K562 (cell line): ENCODE measurements around the gene PHF10. TPM values are rescaled to one million over a fixed set of nuclear protein-coding genes. Genes with fewer than 3 reads are reported as not detected.
A peak's percentile ranks its signal among the peaks of the same experiment; 100 is the strongest.

Experiments used
- ATAC-seq: fragments of 200-7000 bp; cut with Tn5 transposase; 3 replicates; pipeline ENCODE4 v1.9.1; 2020; ENCODE audit warnings: moderate library complexity
- BruUV-seq: library from RNA; stranded (reverse); fragments of 400-500 nt; replicated peaks from 2 replicates; lab custom pipeline; 2021; lab: Mats Ljungman, UMichigan
- CTCF ChIA-PET: fragments of 300-600 bp; formaldehyde crosslinking; extraction: SDS; loops from one replicate; lab custom pipeline; 2021; ENCODE audit warnings: low intra/inter-chr PET ratio; lab: Yijun Ruan, JAX
- POLR2A ChIA-PET: fragments of 300-600, 350-650 bp; sonication (Branson Sonifier 250); formaldehyde crosslinking; extraction: SDS; loops from one replicate; lab custom pipeline; 2021; ENCODE audit warnings: antibody characterized with exemption, inconsistent platforms; lab: Yijun Ruan, JAX
- DNase-seq, 4 experiments: peaks; one replicate each; pipeline versions ENCODE4 v3.0.0 to v3.0.0-alpha.2; 2011 to 2018; ENCODE audit warnings: low spot score in 3 of 4, mixed read lengths in 3 of 4; ENCODE audit errors: extremely low read depth in 1 of 4
- FAIRE-seq: peaks from 2 replicates; lab custom pipeline; 2011; peaks lifted over from hg19 to GRCh38; lab: Jason Lieb, UNC
- H2AFZ ChIP-seq: 2 replicates; pipeline ENCODE4 v1.6.0; 2011; ENCODE audit warnings: low read depth, low read length, control low read depth, inconsistent platforms
- H3K27ac ChIP-seq: fragments of 200-600 bp; 3 replicates; pipeline ENCODE4 v1.8.0; 2011; ENCODE audit warnings: low read depth, mild to moderate bottlenecking, control low read depth, inconsistent platforms, low read length, moderate library complexity, mixed read lengths; ENCODE audit errors: extremely low read depth
- H3K27me3 ChIP-seq, 2 experiments: fragments of 300-600 bp in 1 of 2; 2 replicates in 1 of 2; 3 replicates in 1 of 2; pipeline versions ENCODE4 v1.6.0 to v1.8.0; 2011; ENCODE audit warnings: inconsistent platforms in 2 of 2, low read length in 2 of 2, mild to moderate bottlenecking in 1 of 2, mixed read lengths in 1 of 2, moderate library complexity in 1 of 2; ENCODE audit not compliant: control insufficient read depth in 2 of 2, insufficient read depth in 2 of 2
- H3K36me3 ChIP-seq: fragments of 300-600 bp; 3 replicates; pipeline ENCODE4 v1.8.0; 2011; ENCODE audit warnings: mild to moderate bottlenecking, low read length, inconsistent platforms; ENCODE audit not compliant: control insufficient read depth, insufficient read depth
- H3K4me1 ChIP-seq, 2 experiments: fragments of 200-600 bp in 1 of 2; replicated peaks in 1 of 2; 2 replicates in 1 of 2; 3 replicates in 1 of 2; pipeline versions ENCODE4 v1.5.1 to v1.8.0; 2011; ENCODE audit warnings: inconsistent platforms in 2 of 2, low read length in 2 of 2, mild to moderate bottlenecking in 1 of 2, mixed read lengths in 1 of 2, moderate library complexity in 1 of 2; ENCODE audit not compliant: control insufficient read depth in 2 of 2, insufficient read depth in 2 of 2
- H3K4me2 ChIP-seq: 2 replicates; pipeline ENCODE4 v1.6.1; 2011; ENCODE audit warnings: low read length, control low read depth, inconsistent platforms, mixed read lengths; ENCODE audit not compliant: insufficient read depth
- H3K4me3 ChIP-seq: fragments of 200-600 bp; sonication (generic), shearing (Covaris generic); 2 replicates; pipeline ENCODE4 v1.5.1; 2016; ENCODE audit warnings: control low read depth, inconsistent platforms
- H3K79me2 ChIP-seq: fragments of 200-600 bp; 3 replicates; pipeline ENCODE4 v1.8.0; 2011; ENCODE audit warnings: low read length, inconsistent platforms; ENCODE audit not compliant: control insufficient read depth, insufficient read depth
- H3K9ac ChIP-seq, 2 experiments: 2 replicates each; pipeline versions ENCODE4 v1.6.0 to v1.6.1; 2011; ENCODE audit warnings: low read depth in 2 of 2, low read length in 2 of 2, control low read depth in 1 of 2, inconsistent platforms in 1 of 2, mild to moderate bottlenecking in 1 of 2, mixed read lengths in 1 of 2; ENCODE audit not compliant: insufficient read depth in 1 of 2
- H3K9me1 ChIP-seq: one replicate; pipeline ENCODE4 v1.6.0; 2011; ENCODE audit warnings: inconsistent platforms, mild to moderate bottlenecking, low read length, moderate library complexity; ENCODE audit not compliant: control insufficient read depth, insufficient read depth
- H3K9me3 ChIP-seq: replicated peaks from 2 replicates; pipeline ENCODE4 v1.5.1; 2011; ENCODE audit warnings: low read depth, low read length, inconsistent platforms; ENCODE audit not compliant: control insufficient read depth, insufficient read depth
- H4K20me1 ChIP-seq: replicated peaks from 2 replicates; pipeline ENCODE4 v1.6.1; 2011; ENCODE audit warnings: low read length, inconsistent platforms, mixed read lengths; ENCODE audit not compliant: control insufficient read depth, insufficient read depth
- ATF6 ChIP-seq: sonication (generic); formaldehyde crosslinking; IDR thresholded peaks from 2 replicates; pipeline ENCODE4 v1.4.0; 2020; ENCODE audit warnings: mild to moderate bottlenecking, missing genetic modification reagents
- CLOCK ChIP-seq: fragments of 250-450 bp; sonication (Bioruptor Pico); IDR thresholded peaks from 2 replicates; pipeline ENCODE4 v1.4.0; 2020; ENCODE audit warnings: mild to moderate bottlenecking, moderate library complexity, borderline replicate concordance
- CREB1 ChIP-seq, 2 experiments: sonication (generic) in 1 of 2; formaldehyde crosslinking in 1 of 2; IDR thresholded peaks; 2 replicates each; pipeline versions ENCODE4 v1.6.1 to v1.8.0; 2012 to 2022; ENCODE audit warnings: inconsistent platforms in 1 of 2, mild to moderate bottlenecking in 1 of 2, missing genetic modification reagents in 1 of 2, moderate library complexity in 1 of 2
- ERF ChIP-seq: fragments of 450-650 bp; formaldehyde crosslinking; IDR thresholded peaks from 2 replicates; pipeline ENCODE4 v1.4.0; 2020; ENCODE audit warnings: mild to moderate bottlenecking, mixed read lengths
- FOXK2 ChIP-seq, 2 experiments: fragments of 450-650 bp; IDR thresholded peaks in 1 of 2; conservative IDR thresholded peaks in 1 of 2; 2 replicates each; pipeline ENCODE4 v1.6.1; 2016; ENCODE audit warnings: low read depth in 2 of 2, mild to moderate bottlenecking in 1 of 2
- FOXM1 ChIP-seq, 2 experiments: fragments of 450-650 bp in 1 of 2; sonication (generic) in 1 of 2; formaldehyde crosslinking in 1 of 2; IDR thresholded peaks; 2 replicates each; pipeline versions ENCODE4 v1.6.1 to v1.9.0; 2017 to 2022; ENCODE audit warnings: low read depth in 2 of 2, mild to moderate bottlenecking in 2 of 2, missing genetic modification reagents in 1 of 2, moderate library complexity in 1 of 2
- HES1 ChIP-seq: fragments of 450-650 bp; IDR thresholded peaks from 2 replicates; pipeline ENCODE4 v1.6.1; 2016; ENCODE audit warnings: low read depth, mild to moderate bottlenecking, moderate library complexity
- IRF1 ChIP-seq: sonication (generic); formaldehyde crosslinking; IDR thresholded peaks from 2 replicates; pipeline ENCODE4 v1.8.0; 2022; ENCODE audit warnings: missing genetic modification reagents, mild to moderate bottlenecking, borderline replicate concordance
- NR1H2 ChIP-seq: sonication (generic); formaldehyde crosslinking; IDR thresholded peaks from 2 replicates; pipeline ENCODE4 v1.4.0; 2020; ENCODE audit warnings: mild to moderate bottlenecking, missing genetic modification reagents
- SPI1 ChIP-seq: IDR thresholded peaks from 2 replicates; pipeline ENCODE4 v1.6.1; 2011; ENCODE audit warnings: low read depth, low read length, control low read depth, borderline replicate concordance
- TCF7L2 ChIP-seq: fragments of 150-350 bp; IDR thresholded peaks from 2 replicates; pipeline ENCODE4 v1.6.1; 2016; ENCODE audit warnings: low read depth, mild to moderate bottlenecking, low read length, moderate library complexity
- USF2 ChIP-seq: sonication (generic); formaldehyde crosslinking; IDR thresholded peaks from 2 replicates; pipeline ENCODE4 v1.5.0; 2020; ENCODE audit warnings: missing genetic modification reagents
- XRCC4 ChIP-seq: IDR thresholded peaks from one replicate; pipeline ENCODE4 v1.6.1; 2011; ENCODE audit not compliant: insufficient read depth, insufficient read length; ENCODE audit errors: extremely low read depth
- ZNF695 ChIP-seq: fragments of 450-650 bp; formaldehyde crosslinking; IDR thresholded peaks from 2 replicates; pipeline ENCODE4 v1.4.0; 2020; ENCODE audit warnings: mild to moderate bottlenecking, moderate library complexity
- WGBS: fragments of 100-300 bp; shearing (Covaris generic); methylation state at CpG from one replicate; pipeline ENCODE4 v1.1.6; 2016; ENCODE audit warnings: low coverage, mixed read lengths; ENCODE audit not compliant: insufficient coverage; ENCODE audit errors: missing lambda C conversion rate; 5-methylcytosine and 5-hydroxymethylcytosine counted together
- in situ Hi-C: fragments of 300-500 bp; cut with MboI; formaldehyde crosslinking; loops from 4 replicates; pipeline ENCODE4 v1.15.0; 2018; ENCODE audit warnings: inconsistent platforms, mixed read lengths
- intact Hi-C: fragments of 100-400 bp; cut with micrococcal nuclease; formaldehyde crosslinking; loops from 2 replicates; pipeline ENCODE4 v1.14.2; 2022
- polyA plus RNA-seq, 8 experiments: library from polyadenylated mRNA; depleted of rRNA in 4 of 8; stranded (reverse) in 5 of 8; unstranded in 3 of 8; fragments of >200 nt; fragmentation: Nextera tagmentation in 2 of 8; fragmentation: Illumina TruSeq in 1 of 8; extraction: Ambion mirVana in 2 of 8; extraction: Trizol in 1 of 8; gene quantifications; 2 replicates each; pipeline versions ENCODE4 v1.2.1 to v1.2.3, GENCODE V29; 2011 to 2014; ENCODE audit warnings: inconsistent platforms in 1 of 8, missing spikeins in 1 of 8
- total RNA-seq, 7 experiments: library from RNA; depleted of rRNA in 6 of 7; stranded (reverse); fragments of >200 nt in 6 of 7; fragmentation: Illumina TruSeq in 2 of 7; extraction: Trizol in 2 of 7; gene quantifications; 2 replicates each; pipeline versions ENCODE4 v1.2.1 to v1.2.3, GENCODE V29; 2011 to 2021; ENCODE audit warnings: low replicate concordance in 1 of 7

The PHF10 gene
- total and polyA plus RNA-seq, 9 of the 15 experiments (the other 6 are each of a cell fraction or from before 2014, with no cell fraction given): 23.9 to 88.9 (median 46.0) TPM

GRCh38 chr6:169664227-169664626 lies 60.1 kb downstream of the PHF10 start:
- intact Hi-C loops (no loop called here), in situ Hi-C loops (no loop called here)
- POLR2A ChIA-PET: no interaction called here
- FAIRE-seq (no peak), DNase-seq (no peak), ATAC-seq (no peak)
- CTCF ChIA-PET: no interaction called here
- Histone ChIP-seq H4K20me1 (no peaks in the 10 kb centered on the region), H3K4me3 (no peak overlapping the region), H3K9me3 (no peaks in the 10 kb centered on the region), H2AFZ (no peak overlapping the region), H3K79me2 (no peaks in the 10 kb centered on the region), H3K4me2 (no peak overlapping the region), H3K9me1 (peaks cover 4% of the 10 kb centered on the region), H3K9ac (0 out of 4 replicates have a peak overlapping the region, but pooled peaks of 1 of the 2 experiments have one; percentile 2), H3K27ac (no peak overlapping the region), H3K36me3 (peaks cover 70% of the 10 kb centered on the region), H3K27me3 (no peaks in the 10 kb centered on the region), H3K4me1 (no peaks in the 10 kb centered on the region; a peak in 1 of 5 replicates)
- no TSS peak for BruUV-seq
- WGBS: 88% methylated on average over 14 of the region's 14 CpGs
- TF ChIP-seq XRCC4: no peak
- TF ChIP-seq IRF1 (CRISPR knock-in tag): no peak
- no peak for TF ChIP-seq ZNF695 (CRISPR knock-in tag)
- TF ChIP-seq NR1H2 (CRISPR knock-in tag): no peak
- no peak for TF ChIP-seq ERF (CRISPR knock-in tag)
- TF ChIP-seq FOXK2 (conservative IDR thresholded peaks at IDR 0.05 in 1 of 2, IDR thresholded peaks at IDR 0.05 in 1 of 2; ENCODE audit: low read depth in 2 of 2): no peak
- TF ChIP-seq FOXM1 (IDR thresholded peaks at IDR 0.05; ENCODE audit: low read depth): no peak
- no peak for TF ChIP-seq FOXM1 (CRISPR knock-in tag; IDR thresholded peaks at IDR 0.05; ENCODE audit: low read depth)
- no peak for TF ChIP-seq CREB1 (IDR thresholded peaks at IDR 0.05)
- no peak for TF ChIP-seq CREB1 (CRISPR knock-in tag; IDR thresholded peaks at IDR 0.05)
- TF ChIP-seq USF2: no peak
- TF ChIP-seq SPI1: no peak
- TF ChIP-seq HES1: no peak
- no peak for TF ChIP-seq ATF6 (CRISPR knock-in tag)
- no peak for TF ChIP-seq TCF7L2
- TF ChIP-seq CLOCK (CRISPR knock-in tag): no peak
